HG02642 (cell line): ENCODE data around the gene NAA25.

Experiments
- ATAC-seq: cut with Tn5 transposase; IDR thresholded peaks from one replicate; pipeline ENCODE4 v1.9.1; 2021; ENCODE audit warnings: mild to moderate bottlenecking; ENCODE audit not compliant: unreplicated experiment, poor library complexity

The NAA25 gene

DNA sequence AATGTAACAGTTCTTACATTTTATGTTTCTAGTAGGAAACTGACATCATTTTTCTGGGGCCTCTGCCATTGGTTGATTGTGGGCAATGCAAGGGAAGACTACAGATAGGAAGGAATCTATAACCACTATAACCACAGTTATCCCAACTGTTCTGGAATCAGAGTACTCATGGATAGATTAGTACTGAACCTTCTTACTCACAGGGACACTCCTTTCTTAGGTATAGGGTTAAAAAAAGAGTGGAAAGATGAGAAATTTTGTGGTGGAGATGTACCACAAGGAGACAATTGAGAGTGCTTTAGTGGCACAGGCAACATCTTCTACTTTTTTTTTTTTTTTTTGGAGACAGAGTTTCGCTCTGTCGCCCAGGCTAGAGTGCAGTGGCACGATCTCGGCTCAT lies 116.6 kb downstream of the NAA25 start:
- ATAC-seq: no peak

DNA sequence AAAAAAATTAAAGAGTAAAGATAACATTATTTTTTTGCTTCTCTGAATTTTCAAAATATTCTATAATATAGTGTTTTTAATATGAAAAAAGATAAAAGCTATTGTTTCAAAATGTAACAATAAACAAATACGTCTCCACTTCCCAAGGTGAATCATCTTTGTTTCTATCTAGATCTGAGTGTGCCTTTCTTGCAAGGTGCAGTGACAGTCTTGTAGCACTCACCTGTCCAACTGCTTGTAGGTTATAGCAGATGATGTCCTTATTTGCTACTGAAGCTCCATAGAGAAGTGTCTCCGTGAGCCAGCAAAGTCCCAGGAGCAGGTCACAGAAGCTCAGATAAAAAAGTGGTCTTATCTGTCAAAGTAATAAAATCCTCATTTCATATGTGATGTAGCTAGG lies 117.0 kb downstream of the NAA25 start:
- no peak for ATAC-seq

GRCh38 chr12:111984820-111985219 lies 123.8 kb downstream of the NAA25 start:
- ATAC-seq: no peak

DNA sequence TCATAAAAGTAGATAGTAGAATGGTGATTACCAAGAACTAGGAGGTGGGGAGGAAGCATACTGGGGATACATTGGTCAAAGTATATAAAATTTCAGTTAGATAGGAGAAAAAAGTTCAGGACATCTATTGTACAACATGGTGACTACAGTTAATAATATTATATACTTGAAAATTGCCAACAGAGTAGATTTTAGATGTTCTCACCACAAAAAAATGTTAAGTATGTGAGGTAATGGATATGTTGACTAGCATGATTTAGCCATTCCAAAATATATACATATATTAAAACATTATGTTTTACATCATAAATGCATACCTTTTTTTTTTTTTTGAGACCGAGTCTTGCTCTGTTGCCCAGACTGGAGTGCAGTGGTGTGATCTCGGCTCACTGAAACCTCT lies 126.6 kb downstream of the NAA25 start:
- no peak for ATAC-seq

- no peak for ATAC-seq
These were observed 128.0 kb downstream of the NAA25 start for GRCh38 chr12:111980598-111980997.

DNA sequence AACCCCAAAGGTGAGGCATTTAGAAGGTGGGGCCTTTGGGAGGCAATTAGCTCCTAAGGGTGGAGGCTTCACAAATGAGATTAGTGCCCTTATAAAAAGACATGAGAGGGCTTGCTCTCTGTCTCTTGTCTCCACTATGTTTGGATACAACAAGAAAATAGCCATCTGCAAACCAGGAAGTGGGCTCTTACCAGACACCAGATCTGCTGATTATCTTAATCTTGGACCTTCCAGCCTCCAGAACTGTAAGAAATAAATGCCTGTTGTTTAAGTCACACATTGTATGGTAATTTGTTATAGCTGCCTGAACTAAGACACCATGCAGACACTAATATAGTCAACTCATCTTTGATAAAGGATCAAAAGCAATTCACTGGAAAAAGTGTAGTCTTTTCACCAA lies 130.0 kb downstream of the NAA25 start:
- no peak for ATAC-seq

GRCh38 chr12:111976860-111977259 lies 131.7 kb downstream of the NAA25 start:
- no peak for ATAC-seq
